Medulla oblongata (tissue), 1 donor: ENCODE measurements around the gene ZNF488.

ENCODE experiments used
- DNase-seq: peaks from one replicate; pipeline ENCODE4 v3.0.0-alpha.2; 2015; ENCODE audit errors: extremely low spot score

Gene ZNF488

DNA sequence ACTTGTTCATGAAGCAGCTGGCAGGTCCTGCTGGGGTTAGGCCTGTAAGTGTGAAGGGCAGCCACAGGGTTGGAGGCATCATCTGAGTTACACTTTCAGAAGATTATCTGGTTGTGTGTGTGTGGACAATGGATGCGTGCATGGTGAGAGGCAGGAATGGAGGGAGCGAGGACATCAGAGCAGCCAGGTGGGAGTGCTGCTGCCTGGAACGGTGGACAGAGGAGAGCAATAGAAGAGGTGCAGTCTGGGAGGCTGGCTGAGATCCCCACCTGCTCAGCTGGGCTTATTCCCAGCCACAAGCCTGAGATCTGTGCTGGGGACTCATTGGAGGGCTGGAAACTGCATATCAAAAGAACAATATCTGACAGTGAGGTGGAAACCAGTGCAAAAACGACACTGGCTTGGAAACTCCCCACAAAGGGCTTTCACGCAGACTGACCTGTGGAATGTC, 17.9 kb downstream of the ZNF488 start:
- DNase-seq = no peak

DNA sequence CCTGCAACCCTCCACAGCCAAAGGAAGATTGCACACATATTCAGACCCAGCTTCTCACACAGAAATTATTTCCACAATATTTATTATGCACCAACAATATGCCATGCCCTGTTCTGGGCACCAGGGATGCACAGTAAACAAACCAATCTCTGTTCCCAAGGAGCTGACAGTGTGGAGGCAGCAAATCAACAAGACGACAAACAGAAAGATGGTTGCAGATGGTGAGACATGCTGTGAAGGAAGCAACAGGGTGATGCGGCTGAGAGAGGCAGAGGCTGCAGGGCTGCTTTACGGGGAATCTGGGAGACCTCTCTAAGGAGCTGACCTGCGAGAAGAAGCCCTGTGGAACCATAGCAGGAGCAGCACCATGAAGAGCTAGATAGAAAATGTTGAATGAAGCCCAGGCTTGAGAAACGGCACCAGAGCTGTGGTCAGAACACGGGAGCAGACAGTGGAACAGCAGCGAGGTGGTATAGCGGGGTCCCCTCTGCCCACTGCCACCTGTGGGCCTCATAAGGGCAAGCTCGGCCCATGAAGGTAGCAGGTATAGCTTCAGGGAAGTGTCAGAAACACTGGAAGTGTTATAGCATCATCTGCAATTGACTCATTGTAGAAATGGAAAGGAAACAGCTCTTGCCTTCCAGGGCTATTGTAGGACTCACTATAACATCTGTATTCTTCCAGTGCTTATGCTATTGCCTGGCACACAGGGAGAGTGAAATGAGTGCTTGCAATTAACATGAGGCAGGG, 18.5 kb downstream of the ZNF488 start:
- DNase-seq = no peak

GRCh38 chr10:47364911-47365310, 19.2 kb downstream of the ZNF488 start:
- DNase-seq = no peak

- DNase-seq = no peak
These were observed 19.7 kb downstream of the ZNF488 start for GRCh38 chr10:47364366-47364765.

- no peak for DNase-seq
These were observed 20.3 kb downstream of the ZNF488 start for GRCh38 chr10:47363781-47364180.

DNA sequence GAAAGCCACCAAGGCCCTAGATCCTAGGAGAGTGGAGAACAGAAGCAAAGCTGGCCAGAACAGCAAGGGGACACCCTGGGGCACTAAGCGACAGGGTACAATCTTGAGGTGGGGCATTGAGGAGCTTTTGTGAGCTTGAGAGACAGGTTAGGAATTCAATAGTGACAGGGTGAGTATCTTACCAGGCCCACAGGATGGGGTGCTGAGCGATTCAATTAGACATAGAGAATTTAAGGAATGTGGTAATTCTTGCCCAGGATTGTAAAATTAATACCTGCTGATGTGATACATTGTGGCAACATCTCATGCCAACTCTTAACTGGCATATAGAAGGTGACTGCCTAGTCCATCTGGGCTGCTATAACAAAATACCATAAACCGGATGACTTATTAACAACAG, 21.9 kb downstream of the ZNF488 start:
- no peak for DNase-seq

GRCh38 chr10:47361293-47361692, 22.8 kb downstream of the ZNF488 start:
- DNase-seq = peak; percentile 54

- no peak for DNase-seq
These were observed 23.6 kb downstream of the ZNF488 start for GRCh38 chr10:47360419-47361040.

DNA sequence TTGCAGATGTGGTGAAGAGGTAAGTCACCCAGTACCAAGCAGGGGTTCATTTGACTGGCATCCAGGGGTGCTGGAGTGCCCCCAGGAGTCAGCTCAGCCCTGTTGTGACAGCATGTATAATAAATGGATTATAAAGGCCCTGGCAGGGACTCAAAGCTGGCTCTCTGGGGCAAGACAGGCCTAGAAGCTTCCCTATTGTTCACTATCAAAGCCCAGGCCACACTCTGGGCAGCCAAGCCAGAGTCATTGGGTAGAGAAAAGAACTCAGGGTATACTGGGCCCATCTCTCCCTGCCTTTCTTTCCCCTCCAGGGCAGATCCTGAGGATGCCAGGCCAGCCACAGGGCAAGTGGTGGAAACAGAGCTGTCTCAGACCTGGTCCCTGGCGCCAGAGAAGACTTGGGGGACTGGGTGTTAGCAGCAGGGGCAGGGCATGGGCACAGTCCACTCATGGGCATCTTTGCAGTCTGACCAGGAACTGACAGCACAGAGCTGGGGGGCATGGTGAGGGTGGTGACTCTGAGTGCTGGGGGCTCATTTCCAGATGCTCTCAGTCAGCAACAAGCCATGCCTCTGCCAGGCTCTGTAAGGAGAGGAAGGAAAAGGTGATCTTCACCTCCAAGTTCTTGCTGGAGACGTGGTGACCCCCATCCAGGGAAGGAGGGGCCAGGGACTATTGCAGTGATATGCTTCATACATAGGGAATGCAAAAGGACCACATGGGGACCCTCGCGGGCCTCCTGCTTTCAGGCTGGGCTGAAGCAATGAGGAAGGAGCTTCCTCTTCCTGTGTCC, 24.3 kb downstream of the ZNF488 start:
- peak; percentile 48 for DNase-seq

DNA sequence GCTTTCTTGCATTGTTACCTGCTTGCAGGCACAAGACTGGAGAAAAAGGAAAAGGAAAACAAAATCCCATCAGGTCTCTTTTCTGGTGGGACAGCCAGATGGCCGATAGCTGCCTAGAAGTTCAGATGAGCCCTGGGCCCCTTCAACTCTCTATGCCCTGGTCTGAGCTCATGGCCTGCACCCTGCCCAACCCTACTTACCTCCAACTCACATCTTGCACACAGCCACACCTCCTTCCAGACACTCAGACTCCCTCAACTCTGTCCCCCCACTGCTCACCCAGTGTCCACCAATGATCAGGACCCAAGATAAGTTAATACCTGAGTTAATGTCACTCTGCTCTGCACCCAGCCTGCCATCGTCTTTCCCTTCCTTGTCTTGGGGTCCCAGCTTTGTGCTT, 25.0 kb downstream of the ZNF488 start:
- no peak for DNase-seq

GRCh38 chr10:47358457-47358856, 25.6 kb downstream of the ZNF488 start:
- no peak for DNase-seq

GRCh38 chr10:47357911-47358310, 26.2 kb downstream of the ZNF488 start:
- no peak for DNase-seq

DNA sequence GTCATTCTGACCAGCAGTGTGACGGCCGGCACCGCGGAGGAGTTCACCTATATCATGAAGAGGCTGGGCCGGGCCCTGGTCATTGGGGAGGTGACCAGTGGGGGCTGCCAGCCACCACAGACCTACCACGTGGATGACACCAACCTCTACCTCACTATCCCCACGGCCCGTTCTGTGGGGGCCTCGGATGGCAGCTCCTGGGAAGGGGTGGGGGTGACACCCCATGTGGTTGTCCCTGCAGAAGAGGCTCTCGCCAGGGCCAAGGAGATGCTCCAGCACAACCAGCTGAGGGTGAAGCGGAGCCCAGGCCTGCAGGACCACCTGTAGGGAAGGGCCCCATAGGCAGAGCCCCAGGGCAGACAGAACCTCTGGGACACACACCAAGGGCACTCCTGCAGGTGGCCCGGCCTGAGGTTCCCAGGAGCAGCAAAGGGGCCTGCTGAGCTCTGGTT, 26.9 kb downstream of the ZNF488 start:
- DNase-seq = no peak

DNA sequence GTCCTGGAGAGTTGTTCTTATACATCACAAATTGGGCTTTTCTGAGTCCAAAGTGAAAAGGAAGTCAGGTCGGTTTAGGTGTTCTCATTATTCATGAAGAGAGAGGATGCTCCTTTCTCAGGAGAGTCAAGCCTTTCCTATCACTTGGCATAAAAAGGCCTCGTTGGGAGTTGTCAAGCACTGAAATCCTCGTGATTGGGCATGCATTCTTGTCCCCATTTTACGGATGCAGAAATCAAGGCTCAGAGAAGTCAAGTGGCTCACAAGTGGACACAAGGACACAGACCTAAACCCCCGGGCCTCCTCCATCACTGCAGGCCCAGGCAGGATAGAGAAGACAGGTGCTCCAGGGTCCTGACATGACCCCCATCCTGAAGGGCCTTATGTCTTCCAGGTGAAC, 27.4 kb downstream of the ZNF488 start:
- no peak for DNase-seq

- no peak for DNase-seq
These were observed 29.2 kb downstream of the ZNF488 start for GRCh38 chr10:47354900-47355299.

- no peak for DNase-seq
These were observed 29.9 kb downstream of the ZNF488 start for GRCh38 chr10:47354165-47354564.

- DNase-seq = no peak
These were observed 30.7 kb downstream of the ZNF488 start for GRCh38 chr10:47353351-47353750.

DNA sequence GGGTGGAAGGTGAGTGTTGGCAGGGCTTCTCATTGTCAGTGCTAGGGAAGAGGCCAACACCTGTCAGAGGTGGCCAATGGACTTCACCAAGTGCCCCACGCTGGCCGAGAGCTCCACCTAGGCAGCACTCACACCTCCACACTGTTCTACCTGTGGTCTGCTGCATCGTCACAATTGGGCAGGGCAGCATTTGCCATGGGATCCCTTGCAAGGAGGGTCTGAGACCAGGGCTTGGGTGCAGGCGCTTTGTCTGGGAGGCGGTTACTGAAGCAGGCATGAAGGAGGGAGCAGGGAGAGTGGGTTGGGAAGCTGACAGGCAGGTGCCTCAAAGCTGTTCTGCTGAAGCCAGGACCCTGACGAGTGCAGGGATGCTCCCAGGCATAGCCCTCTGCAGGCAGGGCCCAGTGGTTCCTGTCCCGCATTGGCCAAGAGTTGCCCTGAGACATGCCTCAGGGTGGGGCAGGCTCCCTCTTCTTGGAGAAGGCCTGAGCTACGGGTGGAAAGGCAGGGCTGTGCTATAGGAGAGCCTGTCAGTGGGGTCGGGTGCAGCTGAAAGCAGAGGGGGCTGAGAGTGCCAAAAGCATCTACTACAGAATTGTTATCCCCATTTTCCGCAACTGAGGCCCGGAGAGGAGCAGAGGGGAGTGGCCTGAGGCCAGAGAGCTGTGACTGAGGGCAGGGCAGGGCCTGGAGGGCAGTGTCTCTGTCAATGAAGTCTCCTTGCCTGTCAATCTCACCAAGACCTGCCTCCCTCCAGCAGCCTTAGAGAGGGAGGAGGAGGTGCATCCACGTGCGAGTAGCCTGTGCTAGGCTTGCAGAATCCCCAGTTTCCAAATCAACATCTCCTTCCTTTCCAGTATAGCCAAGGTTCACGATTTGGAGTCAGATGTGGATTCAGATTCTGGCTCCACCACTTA, 31.9 kb downstream of the ZNF488 start:
- DNase-seq = no peak

DNA sequence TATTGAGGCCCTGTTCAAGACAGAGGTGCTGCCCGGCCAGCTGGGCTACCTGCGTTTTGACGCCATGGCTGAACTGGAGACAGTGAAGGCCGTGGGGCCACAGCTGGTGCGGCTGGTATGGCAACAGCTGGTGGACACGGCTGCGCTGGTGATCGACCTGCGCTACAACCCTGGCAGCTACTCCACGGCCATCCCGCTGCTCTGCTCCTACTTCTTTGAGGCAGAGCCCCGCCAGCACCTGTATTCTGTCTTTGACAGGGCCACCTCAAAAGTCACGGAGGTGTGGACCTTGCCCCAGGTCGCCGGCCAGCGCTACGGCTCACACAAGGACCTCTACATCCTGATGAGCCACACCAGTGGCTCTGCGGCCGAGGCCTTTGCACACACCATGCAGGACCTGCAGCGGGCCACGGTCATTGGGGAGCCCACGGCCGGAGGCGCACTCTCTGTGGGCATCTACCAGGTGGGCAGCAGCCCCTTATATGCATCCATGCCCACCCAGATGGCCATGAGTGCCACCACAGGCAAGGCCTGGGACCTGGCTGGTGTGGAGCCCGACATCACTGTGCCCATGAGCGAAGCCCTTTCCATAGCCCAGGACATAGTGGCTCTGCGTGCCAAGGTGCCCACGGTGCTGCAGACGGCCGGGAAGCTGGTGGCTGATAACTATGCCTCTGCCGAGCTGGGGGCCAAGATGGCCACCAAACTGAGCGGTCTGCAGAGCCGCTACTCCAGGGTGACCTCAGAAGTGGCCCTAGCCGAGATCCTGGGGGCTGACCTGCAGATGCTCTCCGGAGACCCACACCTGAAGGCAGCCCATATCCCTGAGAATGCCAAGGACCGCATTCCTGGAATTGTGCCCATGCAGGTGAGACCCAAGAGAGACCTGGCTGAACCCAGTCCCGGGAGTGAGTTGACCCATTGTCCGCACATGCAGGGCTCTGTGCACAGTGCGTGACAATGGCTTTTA, 33.1 kb downstream of the ZNF488 start:
- DNase-seq = no peak

GRCh38 chr10:47349941-47350371, 34.1 kb downstream of the ZNF488 start:
- no peak for DNase-seq
